ENCODE results near the gene GALR2.
A peak's percentile ranks its signal among the peaks of the same experiment; 100 is the strongest.

Gene GALR2

DNA sequence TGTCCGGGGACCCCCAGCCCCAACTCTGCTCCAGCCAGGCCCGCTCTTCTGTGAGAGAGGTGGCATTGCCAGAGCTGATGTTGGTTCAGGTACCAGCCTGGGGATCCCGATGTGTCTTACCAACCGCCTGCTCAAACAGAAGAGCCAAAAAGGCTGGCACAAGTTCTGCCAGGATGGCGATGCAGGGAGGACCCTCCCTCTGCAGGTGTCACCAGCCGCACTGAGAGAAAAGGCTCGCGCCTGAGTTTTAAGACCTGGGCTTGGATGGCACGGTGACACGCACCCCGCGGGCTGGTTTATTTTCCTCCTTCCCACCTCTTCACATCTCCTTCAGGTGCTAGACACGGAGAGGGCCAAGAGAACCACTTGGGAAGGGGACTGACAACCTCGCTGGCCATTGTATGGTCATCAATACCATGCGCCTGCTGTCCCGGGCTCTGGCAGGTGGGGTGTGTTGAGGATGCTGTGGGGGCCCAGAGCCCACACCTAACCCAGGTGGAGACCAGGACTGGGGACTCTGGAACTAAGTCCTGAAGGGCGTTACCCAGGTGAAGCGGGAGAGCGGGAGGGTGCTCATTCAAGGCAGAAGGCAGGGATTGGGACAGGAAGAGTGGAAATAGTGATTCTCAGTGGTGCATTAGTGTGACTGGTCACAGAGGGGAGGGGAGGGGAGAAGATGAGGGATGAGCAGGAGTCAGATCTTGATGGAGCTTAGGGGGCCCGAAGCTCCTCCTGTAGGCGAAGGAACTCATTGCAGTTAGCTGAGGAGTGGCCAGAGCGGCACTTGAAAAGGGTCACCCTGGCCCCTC, 50.2 kb downstream of the GALR2 start:
- peak; percentile 31 for DNase-seq (ENCODE audit: low read depth)

DNA sequence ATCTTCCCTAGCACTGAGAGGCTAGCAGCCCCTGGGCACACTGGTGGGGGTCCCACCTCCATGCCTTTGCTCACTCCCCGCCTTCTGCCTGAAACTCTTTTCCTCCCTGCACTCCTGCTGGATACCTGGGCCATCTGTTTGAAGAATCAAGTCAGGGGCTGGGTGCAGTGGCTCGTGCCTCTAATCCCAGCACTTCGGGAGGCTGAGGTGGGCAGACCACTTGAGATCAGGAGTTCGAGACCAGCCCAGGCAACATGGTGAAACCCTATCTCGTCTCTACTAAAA, 50.8 kb downstream of the GALR2 start:
- DNase-seq (ENCODE audit: low read depth) = no peak

DNA sequence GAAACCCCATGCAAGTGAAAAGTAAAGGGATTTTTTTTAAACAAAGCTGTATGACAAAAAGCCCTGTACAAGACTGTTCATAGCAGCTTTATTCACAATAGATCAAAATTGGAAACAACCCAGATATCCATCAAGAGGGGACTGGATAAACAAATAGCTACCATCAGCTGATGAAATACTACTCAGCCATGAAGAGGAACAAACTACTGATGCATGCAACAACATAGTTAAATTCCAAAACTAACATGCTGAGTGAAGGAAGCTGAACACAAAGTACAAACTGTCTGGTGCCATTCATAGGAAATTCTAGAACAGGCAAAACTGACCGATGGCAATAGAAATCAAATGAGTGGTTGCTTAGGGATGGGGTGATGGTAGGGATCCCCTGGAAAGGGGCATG, 51.3 kb downstream of the GALR2 start:
- DNase-seq (ENCODE audit: low read depth) = no peak
